Mesenchymal stem cell (in vitro differentiated cells and primary cell): Measurements from ENCODE around the gene CIRBP.

Source experiments
- DNase-seq: peaks from one replicate; pipeline ENCODE4 v3.0.0-alpha.2; 2013
- H2AFZ ChIP-seq: one replicate; pipeline ENCODE4 v1.6.1; 2013; ENCODE audit warnings: low read depth, mild to moderate bottlenecking, control low read depth, inconsistent platforms, low read length, moderate library complexity
- H2AK5ac ChIP-seq: 2 replicates; pipeline ENCODE4 v1.6.1; 2013; ENCODE audit warnings: low read length, moderate library complexity, mild to moderate bottlenecking, inconsistent platforms; ENCODE audit not compliant: severe bottlenecking
- H2BK120ac ChIP-seq: one replicate; pipeline ENCODE4 v1.6.1; 2013; ENCODE audit warnings: low read depth, mild to moderate bottlenecking, inconsistent platforms, low read length, moderate library complexity
- H2BK12ac ChIP-seq, 2 experiments: one replicate each; pipeline ENCODE4 v1.6.1; 2013; ENCODE audit warnings: inconsistent platforms in 2 of 2, low read length in 2 of 2, mild to moderate bottlenecking in 2 of 2, moderate library complexity in 2 of 2, control low read depth in 1 of 2
- H2BK15ac ChIP-seq: one replicate; pipeline ENCODE4 v1.6.1; 2013; ENCODE audit warnings: mild to moderate bottlenecking, low read depth, inconsistent platforms; ENCODE audit not compliant: poor library complexity, severe bottlenecking
- H2BK5ac ChIP-seq: 2 replicates; pipeline ENCODE4 v1.6.1; 2013; ENCODE audit warnings: low read depth, mild to moderate bottlenecking, low read length, control low read depth, inconsistent platforms; ENCODE audit not compliant: poor library complexity, severe bottlenecking
- H3K14ac ChIP-seq, 2 experiments: one replicate each; pipeline ENCODE4 v1.6.1; 2013; ENCODE audit warnings: inconsistent platforms in 2 of 2, low read length in 2 of 2, control low read depth in 1 of 2, mild to moderate bottlenecking in 1 of 2, moderate library complexity in 1 of 2
- H3K18ac ChIP-seq, 2 experiments: one replicate each; pipeline ENCODE4 v1.6.1; 2013; ENCODE audit warnings: inconsistent platforms in 2 of 2, low read length in 2 of 2, control low read depth in 1 of 2, low read depth in 1 of 2, mild to moderate bottlenecking in 1 of 2
- H3K23ac ChIP-seq, 2 experiments: one replicate each; pipeline ENCODE4 v1.6.1; 2013; ENCODE audit warnings: inconsistent platforms in 2 of 2, low read length in 2 of 2, mild to moderate bottlenecking in 2 of 2, moderate library complexity in 2 of 2, control low read depth in 1 of 2
- H3K27ac ChIP-seq: 2 replicates; pipeline ENCODE4 v1.5.1; 2013; ENCODE audit warnings: mild to moderate bottlenecking, moderate library complexity, low read length, control low read depth, inconsistent platforms; ENCODE audit not compliant: poor library complexity, severe bottlenecking
- H3K27me3 ChIP-seq, 2 experiments: 2 replicates each; pipeline versions ENCODE4 v1.6.1 to v1.7.0; 2013; ENCODE audit warnings: low read length in 2 of 2, mild to moderate bottlenecking in 2 of 2, moderate library complexity in 2 of 2, control low read depth in 1 of 2, inconsistent platforms in 1 of 2; ENCODE audit not compliant: control insufficient read depth in 1 of 2, insufficient read depth in 1 of 2
- H3K36me3 ChIP-seq, 2 experiments: 2 replicates each; pipeline versions ENCODE4 v1.6.1 to v1.7.0; 2013; ENCODE audit warnings: low read length in 2 of 2, control low read depth in 1 of 2, inconsistent platforms in 1 of 2, low read depth in 1 of 2, mild to moderate bottlenecking in 1 of 2; ENCODE audit not compliant: insufficient read depth in 2 of 2, control insufficient read depth in 1 of 2
- H3K4ac ChIP-seq, 2 experiments: one replicate each; pipeline ENCODE4 v1.6.1; 2013; ENCODE audit warnings: inconsistent platforms in 2 of 2, low read length in 2 of 2, mild to moderate bottlenecking in 2 of 2, moderate library complexity in 2 of 2, control low read depth in 1 of 2, low read depth in 1 of 2
- H3K4me1 ChIP-seq: 2 replicates; pipeline ENCODE4 v1.6.1; 2013; ENCODE audit warnings: low read depth, low read length, control low read depth; ENCODE audit not compliant: control insufficient read depth, insufficient read depth
- H3K4me2 ChIP-seq: 2 replicates; pipeline ENCODE4 v1.6.1; 2013; ENCODE audit warnings: low read length, mild to moderate bottlenecking, inconsistent platforms; ENCODE audit not compliant: poor library complexity, severe bottlenecking
- H3K4me3 ChIP-seq, 2 experiments: 2 replicates each; pipeline versions ENCODE4 v1.5.1 to v1.7.0; 2013; ENCODE audit warnings: low read length in 2 of 2, mild to moderate bottlenecking in 2 of 2, control low read depth in 1 of 2, low read depth in 1 of 2; ENCODE audit not compliant: insufficient read depth in 1 of 2
- H3K79me1 ChIP-seq: replicated peaks from 2 replicates; pipeline ENCODE4 v1.6.1; 2013; ENCODE audit warnings: mild to moderate bottlenecking, control low read depth, low read length, inconsistent platforms; ENCODE audit not compliant: poor library complexity, severe bottlenecking
- H3K9ac ChIP-seq: 2 replicates; pipeline ENCODE4 v1.7.0; 2013; ENCODE audit warnings: mild to moderate bottlenecking, low read length, moderate library complexity
- H3K9me3 ChIP-seq: 2 replicates; pipeline ENCODE4 v1.7.0; 2013; ENCODE audit warnings: mild to moderate bottlenecking, low read length; ENCODE audit not compliant: control insufficient read depth
- H4K8ac ChIP-seq: one replicate; pipeline ENCODE4 v1.6.1; 2013; ENCODE audit warnings: inconsistent platforms, mild to moderate bottlenecking, low read length, moderate library complexity
- H4K91ac ChIP-seq: one replicate; pipeline ENCODE4 v1.6.1; 2013; ENCODE audit warnings: mild to moderate bottlenecking, low read length, inconsistent platforms
- WGBS: methylation state at CpG from one replicate; pipeline ENCODE4 v1.1.7; 2013; ENCODE audit warnings: mixed read lengths; 5-methylcytosine and 5-hydroxymethylcytosine counted together

The CIRBP gene

DNA sequence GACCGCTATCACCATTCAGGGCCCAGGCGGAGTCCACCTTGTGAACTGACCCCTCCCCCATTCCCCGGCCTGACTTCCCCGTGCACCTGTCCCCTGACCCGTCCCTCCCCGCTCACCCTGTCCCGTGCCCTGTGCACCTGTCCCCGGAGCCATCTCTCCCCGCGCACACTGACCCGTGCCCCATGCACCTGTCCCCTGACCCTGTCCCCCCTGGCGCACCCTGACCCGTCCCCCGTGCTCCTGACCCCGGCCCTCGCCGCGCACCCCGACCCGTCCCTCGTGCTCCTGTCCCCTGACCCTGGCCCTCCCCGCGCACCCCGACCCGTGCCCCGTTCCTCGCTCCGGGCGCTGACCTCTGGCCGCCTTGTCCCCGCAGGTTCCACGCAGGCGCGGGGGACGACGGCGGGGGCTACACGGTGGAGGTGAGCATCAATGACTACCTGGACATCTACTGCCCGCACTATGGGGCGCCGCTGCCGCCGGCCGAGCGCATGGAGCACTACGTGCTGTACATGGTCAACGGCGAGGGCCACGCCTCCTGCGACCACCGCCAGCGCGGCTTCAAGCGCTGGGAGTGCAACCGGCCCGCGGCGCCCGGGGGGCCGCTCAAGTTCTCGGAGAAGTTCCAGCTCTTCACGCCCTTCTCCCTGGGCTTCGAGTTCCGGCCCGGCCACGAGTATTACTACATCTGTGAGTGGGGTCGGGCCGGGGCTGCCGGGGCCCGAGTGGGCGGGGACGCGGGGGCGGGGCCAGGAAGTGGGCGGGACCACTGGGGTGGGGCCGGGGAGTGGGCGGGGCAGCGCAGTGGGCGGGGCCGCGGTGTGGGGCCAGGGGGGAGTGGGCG, 26.3 kb downstream of the CIRBP start:
- WGBS, result 36% methylated on average over 75 of the region's 82 CpGs
- DNase-seq, result peak; percentile 33

DNA sequence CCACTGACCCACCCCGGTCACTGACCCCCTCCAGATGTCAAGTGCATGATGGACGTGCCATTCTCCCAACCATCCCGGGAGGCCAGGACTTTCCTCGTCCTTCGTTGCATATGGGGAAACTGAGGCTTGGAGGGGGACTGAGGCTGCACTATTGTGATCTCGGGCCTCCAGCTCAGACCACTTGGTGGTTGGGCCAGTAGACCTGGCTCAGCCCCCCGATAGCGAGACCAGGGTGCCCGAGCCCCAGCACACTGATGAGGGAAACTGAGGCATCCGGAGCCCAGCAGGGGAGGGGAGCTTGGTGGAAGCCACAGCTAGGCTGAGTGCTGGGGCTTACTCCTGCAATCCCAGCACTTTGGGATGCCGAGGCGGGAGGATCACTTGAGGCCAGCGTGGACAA, 26.9 kb downstream of the CIRBP start:
- Histone ChIP-seq H4K91ac (no peak overlapping the region), H2BK5ac (no peak overlapping the region), H3K4me2 (no peak overlapping the region), H3K9ac (no peak overlapping the region), H4K8ac (no peak overlapping the region), H3K18ac (no peak overlapping the region), H3K27ac (no peak overlapping the region), H3K9me3 (no peaks in the 10 kb centered on the region), H3K4me1 (peaks cover 10% of the 10 kb centered on the region), H2AK5ac (no peak overlapping the region), H3K79me1 (no peaks in the 10 kb centered on the region), H2BK120ac (no peak overlapping the region), H2BK15ac (no peak overlapping the region), H2AFZ (no peak overlapping the region), H3K36me3 (no peaks in the 10 kb centered on the region), H3K4me3 (no peak overlapping the region), H2BK12ac (no peak overlapping the region), H3K14ac (no peak overlapping the region), H3K4ac (no peak overlapping the region), H3K23ac (no peak overlapping the region), H3K27me3 (peaks cover 39 to 72% of the 10 kb centered on the region in 2 experiments)
- DNase-seq, result no peak
- 93% methylated on average over 10 of the region's 13 CpGs for WGBS

More for the DNA sequence above, 26.3 kb downstream of the CIRBP start:
- Histone ChIP-seq H2BK5ac (no peak overlapping the region), H2BK12ac (no peak overlapping the region), H3K27ac (no peak overlapping the region), H3K14ac (no peak overlapping the region), H3K23ac (no peak overlapping the region), H2AK5ac (no peak overlapping the region), H3K4me3 (no peak overlapping the region), H3K4ac (no peak overlapping the region), H3K4me2 (no peak overlapping the region), H4K8ac (peak overlapping the region; percentile 59), H3K27me3 (peaks cover 40 to 75% of the 10 kb centered on the region in 2 experiments), H3K9me3 (no peaks in the 10 kb centered on the region), H3K4me1 (peaks cover 13% of the 10 kb centered on the region), H3K79me1 (no peaks in the 10 kb centered on the region), H2AFZ (no peak overlapping the region), H4K91ac (no peak overlapping the region), H2BK120ac (no peak overlapping the region), H3K9ac (no peak overlapping the region), H3K18ac (peak overlapping the region in 1 of 2 experiments; percentile 18), H2BK15ac (no peak overlapping the region), H3K36me3 (no peaks in the 10 kb centered on the region)

DNA sequence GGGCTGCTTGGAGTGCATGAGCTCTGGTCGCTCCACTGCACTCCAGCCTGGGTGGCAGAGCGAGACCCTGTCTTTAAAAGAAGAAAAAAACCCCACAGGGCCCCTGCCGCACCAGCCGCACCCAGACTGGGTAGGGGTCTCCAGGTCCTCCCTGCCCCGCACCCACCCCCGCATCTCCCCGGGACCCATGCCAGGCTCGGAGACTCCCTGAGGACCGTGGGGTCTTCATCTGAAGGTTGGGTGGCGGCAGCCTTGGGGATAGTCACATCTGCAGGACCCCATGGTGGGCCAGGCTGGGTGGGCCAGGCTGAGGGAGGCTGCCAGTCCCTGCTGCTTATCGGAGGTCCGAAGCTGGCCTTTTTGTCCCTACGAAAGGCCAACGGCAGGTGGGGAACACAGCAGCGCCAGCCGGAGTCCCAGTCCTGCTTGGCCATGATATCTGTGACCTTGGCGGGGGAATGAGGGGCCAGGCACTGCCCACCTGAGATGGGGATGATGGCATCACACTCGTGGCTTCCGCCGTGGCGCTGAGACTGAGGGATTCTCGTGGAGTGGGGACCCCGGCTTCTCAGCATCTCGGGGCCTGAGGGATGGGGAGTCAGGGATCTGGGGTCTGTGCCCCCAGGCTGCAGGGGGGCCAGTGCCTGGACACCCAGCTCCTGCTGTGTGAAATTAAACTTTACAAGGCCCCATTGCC, 27.6 kb downstream of the CIRBP start:
- Histone ChIP-seq H3K18ac (no peak overlapping the region), H2BK5ac (no peak overlapping the region), H2BK12ac (no peak overlapping the region), H3K4me3 (no peak overlapping the region), H3K4me2 (no peak overlapping the region), H3K27ac (no peak overlapping the region), H3K36me3 (no peaks in the 10 kb centered on the region), H3K4me1 (peaks cover 6% of the 10 kb centered on the region), H3K27me3 (peaks cover 32 to 65% of the 10 kb centered on the region in 2 experiments), H4K8ac (no peak overlapping the region), H3K4ac (no peak overlapping the region), H3K14ac (no peak overlapping the region), H3K9me3 (no peaks in the 10 kb centered on the region), H2BK15ac (no peak overlapping the region), H2BK120ac (no peak overlapping the region), H2AK5ac (no peak overlapping the region), H2AFZ (no peak overlapping the region), H3K9ac (no peak overlapping the region), H3K23ac (no peak overlapping the region), H4K91ac (no peak overlapping the region), H3K79me1 (no peaks in the 10 kb centered on the region)
- DNase-seq, result no peak
- WGBS, result 93% methylated on average over 24 of the region's 24 CpGs

DNA sequence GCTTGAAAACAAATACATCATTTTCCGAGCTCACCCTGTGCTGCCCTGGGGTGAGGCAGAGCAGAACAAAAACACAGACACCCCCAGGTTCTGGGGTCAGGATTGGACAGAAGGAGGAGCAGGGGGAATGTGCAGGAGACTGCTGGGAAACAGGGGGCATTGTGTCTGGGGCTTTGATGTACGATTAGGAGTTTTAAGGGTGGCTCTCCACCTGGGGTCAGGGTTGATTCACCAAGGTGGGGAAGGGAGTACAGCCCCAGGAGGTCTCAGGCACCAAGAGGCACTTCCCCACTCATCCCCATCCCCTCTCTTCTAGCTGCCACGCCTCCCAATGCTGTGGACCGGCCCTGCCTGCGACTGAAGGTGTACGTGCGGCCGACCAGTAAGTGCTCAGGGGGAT, 29.1 kb downstream of the CIRBP start:
- no peak overlapping the region for H3K4me2 ChIP-seq
- H3K4ac ChIP-seq, result no peak overlapping the region
- H2BK120ac ChIP-seq, result no peak overlapping the region
- no peak overlapping the region for H3K18ac ChIP-seq
- peaks cover 6% of the 10 kb centered on the region for H3K4me1 ChIP-seq
- H3K23ac ChIP-seq, result no peak overlapping the region
- H3K9ac ChIP-seq, result no peak overlapping the region
- H2BK12ac ChIP-seq, result no peak overlapping the region
- no peak overlapping the region for H2AK5ac ChIP-seq
- DNase-seq, result no peak
- no peak overlapping the region for H3K27ac ChIP-seq
- H3K79me1 ChIP-seq, result no peaks in the 10 kb centered on the region
- H3K14ac ChIP-seq, result no peak overlapping the region
- no peak overlapping the region for H4K8ac ChIP-seq
- no peak overlapping the region for H3K4me3 ChIP-seq
- no peaks in the 10 kb centered on the region for H3K36me3 ChIP-seq
- H3K9me3 ChIP-seq, result no peaks in the 10 kb centered on the region
- H2BK15ac ChIP-seq, result no peak overlapping the region
- H3K27me3 ChIP-seq, result peaks cover 17 to 63% of the 10 kb centered on the region in 2 experiments
- WGBS, result 80% methylated on average over 7 of the region's 8 CpGs
- no peak overlapping the region for H2BK5ac ChIP-seq
- no peak overlapping the region for H2AFZ ChIP-seq
- H4K91ac ChIP-seq, result no peak overlapping the region
